ENCODE measurements around the gene RNPEPL1.

The RNPEPL1 gene

DNA sequence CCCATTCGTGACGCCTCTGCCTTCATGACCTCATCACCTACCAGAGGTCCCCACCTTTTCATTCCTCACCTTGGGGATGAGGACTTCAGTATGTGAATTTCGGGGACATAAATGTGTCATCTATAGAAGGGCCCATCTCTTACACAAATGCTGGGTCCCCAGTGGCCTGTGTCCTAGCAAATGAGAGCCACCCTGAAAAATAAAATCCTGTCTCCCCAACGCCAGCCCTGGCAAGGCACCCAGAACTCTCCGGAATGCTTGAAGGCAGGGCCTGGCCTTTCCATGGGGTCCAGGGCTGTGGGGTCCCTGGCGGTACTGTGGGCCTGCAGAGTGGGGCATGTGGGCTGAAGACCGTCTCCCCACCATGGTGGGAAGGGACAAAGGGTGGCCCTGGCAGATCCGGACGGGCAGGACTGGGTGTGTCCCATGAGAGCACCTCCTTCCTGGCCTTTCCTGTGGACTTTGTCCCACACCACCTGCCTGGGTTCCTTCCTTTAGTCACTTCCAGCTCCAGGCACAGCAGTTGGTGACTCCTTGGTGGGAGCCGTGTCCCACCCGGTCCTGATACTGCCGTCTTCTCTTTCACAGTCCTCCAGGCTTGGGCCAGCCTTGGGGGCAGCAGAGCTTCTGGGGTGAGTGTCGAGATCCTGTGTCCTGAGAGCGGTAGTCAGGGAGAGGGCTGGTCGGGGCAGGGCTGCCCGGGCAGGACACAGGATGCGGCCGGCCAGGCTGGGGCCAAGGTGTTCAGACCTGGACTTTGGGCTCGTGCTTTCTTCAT is 36.8 kb downstream of the RNPEPL1 start:
- ChIA-PET CTCF (interaction anchor here (0.7 to 1.1 kb wide), 2 partner anchors 16 to 18 kb away, joined by 3 to 5 read pairs; partner anchors contain the start of gene CAPN10), POLR2A (no interaction called here)
- TF ChIP-seq L3MBTL2 (conservative IDR thresholded peaks at IDR 0.05) = no peak
- DNase-seq (ENCODE audit: extremely low spot score) = no peak

- ChIA-PET CTCF (no interaction called here), POLR2A (interaction anchor here (1.1 kb wide), 1 partner anchor 19 kb away, joined by 3 read pairs; no protein-coding TSS in a partner anchor)
- TF ChIP-seq FOXK2 (IDR thresholded peaks at IDR 0.05) (no peak), ELF4 (IDR thresholded peaks at IDR 0.05) (no peak), TARDBP (IDR thresholded peaks at IDR 0.05) (no peak), L3MBTL2 (conservative IDR thresholded peaks at IDR 0.05) (no peak), CTBP1 (IDR thresholded peaks at IDR 0.05; ENCODE audit: borderline replicate concordance) (no peak), FOXM1 (IDR thresholded peaks at IDR 0.05; ENCODE audit: borderline replicate concordance) (no peak)
- DNase-seq (ENCODE audit: extremely low spot score) = no peak
Measured at GRCh38 chr2:240605867-240606743, 37.8 kb downstream of the RNPEPL1 start.

DNA sequence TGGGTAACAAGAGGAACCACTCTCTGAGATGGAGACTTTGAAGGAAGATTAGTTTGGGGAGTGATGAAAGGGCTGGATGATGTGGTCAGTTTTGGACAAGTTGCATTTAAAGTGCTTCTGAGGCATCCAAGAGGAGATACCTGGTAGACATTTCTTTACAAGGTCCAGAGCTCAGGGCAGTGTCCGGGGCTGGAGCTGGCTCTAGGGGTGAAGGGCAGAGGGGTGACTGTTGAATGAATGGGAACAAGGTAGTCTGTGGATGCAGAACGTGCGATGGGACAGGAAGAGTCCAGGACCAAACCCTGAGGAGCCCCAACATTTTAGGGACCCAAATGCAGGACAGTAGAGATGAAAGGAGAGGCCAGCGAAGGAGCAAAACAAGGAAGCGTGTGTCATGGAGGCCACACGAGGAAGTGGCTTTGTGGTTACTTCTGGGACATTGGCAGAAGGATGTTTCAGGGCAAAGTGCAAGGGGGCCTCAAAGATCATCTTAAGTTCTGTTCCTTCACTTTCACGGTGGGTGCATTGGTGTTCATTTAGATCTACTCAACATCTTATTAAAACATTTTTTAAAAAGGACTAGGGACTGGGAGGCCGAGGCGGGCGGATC is 43.4 kb downstream of the RNPEPL1 start:
- no peak for DNase-seq (ENCODE audit: extremely low spot score)
- ChIA-PET POLR2A (no interaction called here), CTCF (no interaction called here)
- TF ChIP-seq FOXM1 (IDR thresholded peaks at IDR 0.05; ENCODE audit: borderline replicate concordance) = no peak
- no peak for TF ChIP-seq TARDBP (IDR thresholded peaks at IDR 0.05)
- no peak for TF ChIP-seq NFRKB (IDR thresholded peaks at IDR 0.05)

- DNase-seq (ENCODE audit: extremely low spot score) = no peak
- CTCF ChIA-PET = no interaction called here
- POLR2A ChIA-PET = no interaction called here
- TF ChIP-seq ZNF384 (IDR thresholded peaks at IDR 0.05) (no peak), FOXA1 (IDR thresholded peaks at IDR 0.05) (no peak), CTBP1 (IDR thresholded peaks at IDR 0.05; ENCODE audit: borderline replicate concordance) (no peak), NFRKB (IDR thresholded peaks at IDR 0.05) (no peak)
Measured at GRCh38 chr2:240613781-240614180, 45.5 kb downstream of the RNPEPL1 start.

GRCh38 chr2:240614391-240614790 is 46.1 kb downstream of the RNPEPL1 start:
- POLR2A ChIA-PET = no interaction called here
- no peak for DNase-seq (ENCODE audit: extremely low spot score)
- CTCF ChIA-PET = no interaction called here
- TF ChIP-seq SUZ12 (IDR thresholded peaks at IDR 0.05) (no peak), FOXK2 (IDR thresholded peaks at IDR 0.05) (no peak), TARDBP (IDR thresholded peaks at IDR 0.05) (no peak), LEF1 (IDR thresholded peaks at IDR 0.05; ENCODE audit: borderline replicate concordance) (no peak), NFRKB (IDR thresholded peaks at IDR 0.05) (no peak), FOXM1 (IDR thresholded peaks at IDR 0.05; ENCODE audit: borderline replicate concordance) (no peak), ELF4 (IDR thresholded peaks at IDR 0.05) (no peak), ARNT (IDR thresholded peaks at IDR 0.05) (no peak), PKNOX1 (IDR thresholded peaks at IDR 0.05) (no peak), BHLHE40 (IDR thresholded peaks at IDR 0.05; ENCODE audit: borderline replicate concordance) (no peak), FOXA1 (IDR thresholded peaks at IDR 0.05) (no peak), SP1 (IDR thresholded peaks at IDR 0.05) (no peak), CTBP1 (IDR thresholded peaks at IDR 0.05; ENCODE audit: borderline replicate concordance) (no peak), HDGF (IDR thresholded peaks at IDR 0.05; ENCODE audit: borderline replicate concordance) (no peak), L3MBTL2 (conservative IDR thresholded peaks at IDR 0.05) (no peak)

DNA sequence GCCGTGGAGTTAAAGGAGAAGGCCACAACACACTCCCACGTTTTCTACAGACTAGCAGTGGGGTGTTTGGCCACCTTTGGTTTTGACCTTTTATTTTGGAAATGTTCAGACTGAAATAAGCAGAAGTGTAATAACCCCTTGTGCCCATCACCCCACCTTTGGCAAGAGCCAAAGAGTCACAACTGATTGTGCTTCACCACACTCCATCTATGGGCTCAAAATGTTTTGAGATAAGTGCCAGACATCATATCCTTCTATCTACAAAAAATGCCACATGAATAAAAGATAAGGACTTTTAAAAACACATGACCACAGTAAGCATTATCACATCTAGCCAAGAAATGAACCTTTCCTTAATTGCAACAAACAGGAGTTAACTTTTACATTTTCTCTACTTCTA is 47.1 kb downstream of the RNPEPL1 start:
- DNase-seq (ENCODE audit: extremely low spot score) = no peak
- POLR2A ChIA-PET = no interaction called here
- no peak for TF ChIP-seq HDGF (IDR thresholded peaks at IDR 0.05; ENCODE audit: borderline replicate concordance)
- TF ChIP-seq FOXM1 (IDR thresholded peaks at IDR 0.05; ENCODE audit: borderline replicate concordance) = no peak
- TF ChIP-seq SUZ12 (IDR thresholded peaks at IDR 0.05) = no peak
- TF ChIP-seq FOXK2 (IDR thresholded peaks at IDR 0.05) = no peak
- TF ChIP-seq ARNT (IDR thresholded peaks at IDR 0.05) = no peak
- TF ChIP-seq PKNOX1 (IDR thresholded peaks at IDR 0.05) = no peak
- no peak for TF ChIP-seq LEF1 (IDR thresholded peaks at IDR 0.05; ENCODE audit: borderline replicate concordance)
- no peak for TF ChIP-seq CTBP1 (IDR thresholded peaks at IDR 0.05; ENCODE audit: borderline replicate concordance)
- no peak for TF ChIP-seq TARDBP (IDR thresholded peaks at IDR 0.05)
- no peak for TF ChIP-seq L3MBTL2 (conservative IDR thresholded peaks at IDR 0.05)
- no peak for TF ChIP-seq ZNF384 (IDR thresholded peaks at IDR 0.05)
- no peak for TF ChIP-seq ELF4 (IDR thresholded peaks at IDR 0.05)
- no peak for TF ChIP-seq BHLHE40 (IDR thresholded peaks at IDR 0.05; ENCODE audit: borderline replicate concordance)
- no peak for TF ChIP-seq FOXA1 (IDR thresholded peaks at IDR 0.05)
- no peak for TF ChIP-seq NFRKB (IDR thresholded peaks at IDR 0.05)
- CTCF ChIA-PET = no interaction called here
